AG04449 (cell line): ENCODE measurements around the gene IKZF3.

Source experiments
- CTCF ChIA-PET: fragments of 350-600 bp; formaldehyde crosslinking; extraction: SDS; loops from one replicate; lab custom pipeline; 2021; ENCODE audit warnings: antibody characterized with exemption; lab: Yijun Ruan, JAX
- POLR2A ChIA-PET: fragments of 400-600, 350-600 bp; formaldehyde crosslinking; extraction: SDS; loops from one replicate; lab custom pipeline; 2020; ENCODE audit warnings: antibody characterized with exemption, inconsistent platforms; lab: Yijun Ruan, JAX
- DNase-seq: peaks from one replicate; pipeline ENCODE4 v3.0.0-alpha.2; 2010; ENCODE audit warnings: low read depth, low spot score
- H3K4me3 ChIP-seq: 2 replicates; pipeline ENCODE4 v1.5.1; 2011; ENCODE audit warnings: low read depth, mild to moderate bottlenecking, control low read depth, low read length
- TF ChIP-seq, protein P1 (sequence below): IDR thresholded peaks from one replicate; pipeline ENCODE4 v1.5.1; 2011; ENCODE audit warnings: mild to moderate bottlenecking, moderate library complexity, low read length, control low read depth, inconsistent platforms; ENCODE audit not compliant: insufficient read depth; ENCODE audit errors: missing control alignments

IKZF3 gene

DNA sequence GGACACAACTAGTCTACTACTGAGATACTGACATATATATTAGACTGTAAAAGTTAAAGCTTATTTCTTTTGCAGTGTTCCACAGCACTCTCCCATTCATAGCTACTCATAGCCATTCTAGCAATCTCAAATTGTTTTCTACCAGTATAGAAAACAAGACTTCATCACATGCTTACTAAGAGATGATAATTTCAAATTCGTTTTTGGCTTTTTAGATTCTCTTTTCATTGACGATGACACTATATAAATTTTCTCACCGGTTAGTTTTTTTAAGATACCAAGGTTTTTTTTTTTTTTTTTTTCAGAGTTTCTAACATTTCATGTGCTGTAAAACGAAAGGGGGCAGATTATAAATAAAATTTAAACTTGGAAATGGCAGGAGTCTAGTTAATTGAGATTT, 17.9 kb downstream of the IKZF3 start:
- DNase-seq, result no peak
- ChIA-PET CTCF (interaction anchor here (0.6 to 1.9 kb wide), 4 partner anchors 10 to 112 kb away, joined by 3 to 10 read pairs (median 4); no protein-coding TSS in a partner anchor), POLR2A (no interaction called here)
- H3K4me3 ChIP-seq, result no peak overlapping the region
- TF ChIP-seq, protein P1, sequence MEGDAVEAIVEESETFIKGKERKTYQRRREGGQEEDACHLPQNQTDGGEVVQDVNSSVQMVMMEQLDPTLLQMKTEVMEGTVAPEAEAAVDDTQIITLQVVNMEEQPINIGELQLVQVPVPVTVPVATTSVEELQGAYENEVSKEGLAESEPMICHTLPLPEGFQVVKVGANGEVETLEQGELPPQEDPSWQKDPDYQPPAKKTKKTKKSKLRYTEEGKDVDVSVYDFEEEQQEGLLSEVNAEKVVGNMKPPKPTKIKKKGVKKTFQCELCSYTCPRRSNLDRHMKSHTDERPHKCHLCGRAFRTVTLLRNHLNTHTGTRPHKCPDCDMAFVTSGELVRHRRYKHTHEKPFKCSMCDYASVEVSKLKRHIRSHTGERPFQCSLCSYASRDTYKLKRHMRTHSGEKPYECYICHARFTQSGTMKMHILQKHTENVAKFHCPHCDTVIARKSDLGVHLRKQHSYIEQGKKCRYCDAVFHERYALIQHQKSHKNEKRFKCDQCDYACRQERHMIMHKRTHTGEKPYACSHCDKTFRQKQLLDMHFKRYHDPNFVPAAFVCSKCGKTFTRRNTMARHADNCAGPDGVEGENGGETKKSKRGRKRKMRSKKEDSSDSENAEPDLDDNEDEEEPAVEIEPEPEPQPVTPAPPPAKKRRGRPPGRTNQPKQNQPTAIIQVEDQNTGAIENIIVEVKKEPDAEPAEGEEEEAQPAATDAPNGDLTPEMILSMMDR, result no peak

GRCh38 chr17:39845052-39845846, 18.9 kb downstream of the IKZF3 start:
- H3K4me3 ChIP-seq, result no peak overlapping the region
- TF ChIP-seq, protein P1, result no peak
- DNase-seq, result no peak
- CTCF ChIA-PET, result interaction anchor here (1.9 kb wide), 1 partner anchor 28 kb away, joined by 10 read pairs; no protein-coding TSS in a partner anchor
- POLR2A ChIA-PET, result no interaction called here

DNA sequence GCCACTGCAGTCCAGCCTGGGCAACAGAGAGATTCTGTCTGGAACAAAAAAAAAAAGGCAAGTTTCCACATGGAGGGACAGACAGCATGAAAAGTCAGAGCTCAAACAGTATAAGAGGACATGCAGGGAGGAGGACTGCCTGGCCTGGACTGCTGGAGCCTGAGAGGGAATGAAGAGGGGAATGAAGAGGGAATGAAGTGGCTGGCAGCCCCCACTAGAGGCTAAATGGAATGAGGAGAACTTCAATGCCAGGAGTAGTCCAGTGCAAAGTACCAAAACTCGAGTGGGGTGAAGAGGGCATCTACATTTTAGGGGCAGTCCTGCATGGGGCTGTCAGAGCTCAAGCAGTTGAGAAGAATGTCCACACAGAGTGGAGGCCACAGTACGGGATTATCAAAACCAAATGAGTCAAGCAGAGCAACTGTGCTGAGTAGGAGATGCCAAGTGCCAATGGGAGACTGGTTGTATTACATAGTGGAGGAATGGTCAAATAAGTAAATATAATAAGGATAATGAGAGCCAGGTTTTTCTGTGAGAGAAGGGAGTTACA, 22.9 kb downstream of the IKZF3 start:
- ChIA-PET CTCF (no interaction called here), POLR2A (no interaction called here)
- TF ChIP-seq, protein P1, result no peak
- H3K4me3 ChIP-seq, result no peak overlapping the region
- no peak for DNase-seq

- TF ChIP-seq, protein P1, result no peak
- no peak for DNase-seq
- ChIA-PET CTCF (no interaction called here), POLR2A (no interaction called here)
- H3K4me3 ChIP-seq, result no peak overlapping the region
Measured at GRCh38 chr17:39838784-39839183, 25.3 kb downstream of the IKZF3 start.

DNA sequence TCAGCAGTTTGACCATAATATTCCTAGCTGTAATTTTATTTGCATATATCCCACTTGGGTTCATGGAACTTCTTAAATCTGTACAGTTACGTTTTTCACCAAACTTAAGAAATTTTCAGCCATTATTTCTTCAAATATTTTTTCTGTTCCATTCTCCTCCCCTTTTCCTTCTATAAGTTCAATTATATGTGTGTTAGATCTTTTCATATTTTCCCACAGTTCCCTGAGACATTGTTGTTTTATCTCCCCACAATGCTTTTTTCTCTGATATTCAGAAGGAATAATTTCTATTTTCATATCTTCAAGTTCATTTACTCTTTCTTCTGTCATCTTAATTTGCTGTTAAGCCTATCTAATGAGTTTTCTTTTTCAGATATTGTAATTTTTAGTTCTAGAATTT, 26.1 kb downstream of the IKZF3 start:
- TF ChIP-seq, protein P1, result no peak
- POLR2A ChIA-PET, result no interaction called here

DNA sequence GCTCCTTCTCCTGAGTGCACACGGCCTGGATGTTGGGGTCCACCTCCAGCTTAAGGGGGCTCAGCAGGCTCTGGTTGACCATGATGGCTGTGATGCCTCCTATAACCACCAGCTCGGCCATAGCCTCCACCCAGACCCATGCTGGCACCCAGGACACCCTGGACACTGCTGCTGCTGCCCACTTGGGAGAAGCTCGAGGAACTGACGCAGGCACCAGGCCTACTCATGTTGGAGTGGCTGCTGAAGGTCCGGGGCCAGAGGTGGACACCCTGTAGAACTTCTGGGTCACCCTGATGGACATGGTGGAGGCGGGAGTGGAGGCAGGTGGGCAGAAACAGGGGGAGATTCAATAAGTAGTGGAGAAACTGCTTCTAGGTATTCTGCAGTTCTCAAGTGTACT, 28.0 kb downstream of the IKZF3 start:
- ChIA-PET POLR2A (no interaction called here), CTCF (no interaction called here)
- TF ChIP-seq, protein P1, result no peak
- no peak overlapping the region for H3K4me3 ChIP-seq
- DNase-seq, result no peak

More for the DNA sequence above, 26.1 kb downstream of the IKZF3 start:
- DNase-seq, result no peak
- no peak overlapping the region for H3K4me3 ChIP-seq
- CTCF ChIA-PET, result no interaction called here
